ENCODE data around the gene UXS1.

The UXS1 gene

GRCh38 chr2:106189764-106190468, 4.2 kb downstream of the UXS1 start:
- Histone ChIP-seq H3K4me2 (ENCODE audit: insufficient read depth, low read length) (peak overlapping the region; percentile 36), H3K79me2 (ENCODE audit: insufficient read depth, low read length) (peaks cover 91% of the 10 kb centered on the region), H3K9me3 (ENCODE audit: insufficient read depth, low read length, severe bottlenecking) (no peaks in the 10 kb centered on the region), H3K27ac (ENCODE audit: low read length) (no peak overlapping the region), H3K9ac (ENCODE audit: low read depth, low read length) (no peak overlapping the region), H2AFZ (ENCODE audit: low read depth, low read length) (no peak overlapping the region), H3K27me3 (ENCODE audit: insufficient read depth, low read length, poor library complexity) (no peaks in the 10 kb centered on the region), H4K20me1 (ENCODE audit: insufficient read depth, low read length) (peaks cover 65% of the 10 kb centered on the region), H3K4me3 (ENCODE audit: low read depth in 1 of 2, low read length in 2 of 2) (no peak overlapping the region), H3K36me3 (ENCODE audit: insufficient read depth, low read length) (peaks cover 29% of the 10 kb centered on the region), H3K4me1 (ENCODE audit: insufficient read depth, low read length) (peaks cover 74% of the 10 kb centered on the region)
- ATAC-seq (ENCODE audit: insufficient read depth, low read depth) (no peak), DNase-seq (no peak)
- no peak for TF ChIP-seq EZH2 (IDR thresholded peaks at IDR 0.05; ENCODE audit: borderline replicate concordance, low read depth, low read length, severe bottlenecking)
- TF ChIP-seq CTCF (IDR thresholded peaks at IDR 0.05; ENCODE audit: borderline replicate concordance, extremely low read depth, low read length, poor library complexity, severe bottlenecking) = no peak

GRCh38 chr2:106189325-106189724, 4.8 kb downstream of the UXS1 start:
- ATAC-seq (ENCODE audit: insufficient read depth, low read depth) (no peak), DNase-seq (no peak)
- peaks cover 78% of the 10 kb centered on the region for H3K4me1 ChIP-seq (ENCODE audit: insufficient read depth, low read length)
- no peak overlapping the region for H3K9ac ChIP-seq (ENCODE audit: low read depth, low read length)
- TF ChIP-seq CTCF (IDR thresholded peaks at IDR 0.05; ENCODE audit: borderline replicate concordance, extremely low read depth, low read length, poor library complexity, severe bottlenecking) = no peak
- TF ChIP-seq EZH2 (IDR thresholded peaks at IDR 0.05; ENCODE audit: borderline replicate concordance, low read depth, low read length, severe bottlenecking) = no peak
- no peak overlapping the region for H3K27ac ChIP-seq (ENCODE audit: low read length)
- no peaks in the 10 kb centered on the region for H3K27me3 ChIP-seq (ENCODE audit: insufficient read depth, low read length, poor library complexity)
- H3K4me2 ChIP-seq (ENCODE audit: insufficient read depth, low read length) = peak overlapping the region; percentile 36; the same call in 1 of the 2 replicates
- peaks cover 35% of the 10 kb centered on the region for H3K36me3 ChIP-seq (ENCODE audit: insufficient read depth, low read length)
- H3K9me3 ChIP-seq (ENCODE audit: insufficient read depth, low read length, severe bottlenecking) = no peaks in the 10 kb centered on the region
- no peak overlapping the region for H3K4me3 ChIP-seq (ENCODE audit: low read depth in 1 of 2, low read length in 2 of 2)
- H4K20me1 ChIP-seq (ENCODE audit: insufficient read depth, low read length) = peaks cover 71% of the 10 kb centered on the region
- H2AFZ ChIP-seq (ENCODE audit: low read depth, low read length) = no peak overlapping the region
- peaks cover 96% of the 10 kb centered on the region for H3K79me2 ChIP-seq (ENCODE audit: insufficient read depth, low read length)

GRCh38 chr2:106187273-106187891, 6.7 kb downstream of the UXS1 start:
- Histone ChIP-seq H3K27me3 (ENCODE audit: insufficient read depth, low read length, poor library complexity) (no peaks in the 10 kb centered on the region), H3K4me2 (ENCODE audit: insufficient read depth, low read length) (0 out of 2 replicates have a peak overlapping the region, but pooled peaks have one; percentile 23), H3K9me3 (ENCODE audit: insufficient read depth, low read length, severe bottlenecking) (no peaks in the 10 kb centered on the region), H3K36me3 (ENCODE audit: insufficient read depth, low read length) (peaks cover 36% of the 10 kb centered on the region), H4K20me1 (ENCODE audit: insufficient read depth, low read length) (peaks cover 70% of the 10 kb centered on the region), H3K9ac (ENCODE audit: low read depth, low read length) (no peak overlapping the region), H2AFZ (ENCODE audit: low read depth, low read length) (no peak overlapping the region), H3K79me2 (ENCODE audit: insufficient read depth, low read length) (peaks cover 98% of the 10 kb centered on the region), H3K27ac (ENCODE audit: low read length) (0 out of 2 replicates have a peak overlapping the region, but pooled peaks have one; percentile 22), H3K4me1 (ENCODE audit: insufficient read depth, low read length) (peaks cover 86% of the 10 kb centered on the region), H3K4me3 (ENCODE audit: low read depth in 1 of 2, low read length in 2 of 2) (no peak overlapping the region)
- DNase-seq (no peak), ATAC-seq (ENCODE audit: insufficient read depth, low read depth) (no peak)
- no peak for TF ChIP-seq EZH2 (IDR thresholded peaks at IDR 0.05; ENCODE audit: borderline replicate concordance, low read depth, low read length, severe bottlenecking)
- no peak for TF ChIP-seq CTCF (IDR thresholded peaks at IDR 0.05; ENCODE audit: borderline replicate concordance, extremely low read depth, low read length, poor library complexity, severe bottlenecking)

All from DND-41 (cell line).